ENCODE results near the gene PLA2G4C. TPM values are rescaled to one million over a fixed set of nuclear protein-coding genes. Genes with fewer than 3 reads are reported as not detected.

Gene PLA2G4C
- polyA plus RNA-seq, 2 of the 4 experiments (the other 2 are of a cell fraction), result 1.4 to 2.1 TPM

- no peak for FAIRE-seq
- Histone ChIP-seq H3K9me3 (peaks cover 6% of the 10 kb centered on the region), H3K27ac (no peak overlapping the region), H3K4me3 (no peak overlapping the region), H3K4me2 (no peak overlapping the region), H3K4me1 (no peaks in the 10 kb centered on the region)
- no peak for TF ChIP-seq NR3C1 (IDR thresholded peaks at IDR 0.05)
- no peak for TF ChIP-seq ZC3H11A (IDR thresholded peaks at IDR 0.05)
- no peak for TF ChIP-seq RCOR1 (IDR thresholded peaks at IDR 0.05; ENCODE audit: low read depth, low read length)
- no peak for TF ChIP-seq EHF (CRISPR knock-in tag; IDR thresholded peaks at IDR 0.05)
- no peak for TF ChIP-seq ZNF302 (CRISPR knock-in tag; IDR thresholded peaks at IDR 0.05)
- TF ChIP-seq MAZ (IDR thresholded peaks at IDR 0.05; ENCODE audit: borderline replicate concordance, low read depth, low read length), result no peak
- TF ChIP-seq GATA3 (IDR thresholded peaks at IDR 0.05; ENCODE audit: borderline replicate concordance), result no peak
- TF ChIP-seq NFE2L2 (conservative IDR thresholded peaks at IDR 0.05; ENCODE audit: low read length), result no peak
- DNase-seq (ENCODE audit: low read depth in 1 of 2, low spot score in 1 of 2), result no peak
- 52% methylated on average over 3 of the region's 3 CpGs for WGBS (ENCODE audit: missing lambda C conversion rate)
- no peak for ATAC-seq
- ChIA-PET POLR2A (no interaction called here), CTCF (interaction anchor here (0.7 to 1.0 kb wide), 2 partner anchors 132 to 135 kb away, joined by 3 to 4 read pairs; no protein-coding TSS in a partner anchor)
Observed at GRCh38 chr19:48020686-48021085, 89.9 kb downstream of the PLA2G4C start.

GRCh38 chr19:48010932-48011758 lies 99.5 kb downstream of the PLA2G4C start:
- Histone ChIP-seq H3K27ac (no peak overlapping the region), H3K4me1 (no peaks in the 10 kb centered on the region), H3K4me3 (no peak overlapping the region), H3K9me3 (peaks cover 15% of the 10 kb centered on the region), H3K4me2 (no peak overlapping the region)
- DNase-seq (ENCODE audit: low read depth in 1 of 2, low spot score in 1 of 2), result no peak
- ChIA-PET CTCF (no interaction called here), POLR2A (no interaction called here)
- peak; percentile 78 for FAIRE-seq
- TF ChIP-seq NR3C1 (IDR thresholded peaks at IDR 0.05) (no peak), ELK1 (IDR thresholded peaks at IDR 0.05; ENCODE audit: low read depth, low read length) (no peak), GATA3 (IDR thresholded peaks at IDR 0.05; ENCODE audit: borderline replicate concordance) (no peak), RFX5 (IDR thresholded peaks at IDR 0.05) (no peak), HES2 (IDR thresholded peaks at IDR 0.05) (no peak), CHD2 (IDR thresholded peaks at IDR 0.05; ENCODE audit: low read length, partially characterized antibody) (no peak), ESRRA (IDR thresholded peaks at IDR 0.05; ENCODE audit: borderline replicate concordance, low read length) (no peak), BHLHE40 (IDR thresholded peaks at IDR 0.05; ENCODE audit: low read depth, low read length) (no peak), EP300 (IDR thresholded peaks at IDR 0.05) (no peak), TFCP2L1 (CRISPR knock-in tag; IDR thresholded peaks at IDR 0.05) (no peak), SREBF2 (IDR thresholded peaks at IDR 0.05) (no peak), HDAC2 (IDR thresholded peaks at IDR 0.05) (no peak), SMC3 (IDR thresholded peaks at IDR 0.05) (no peak), HOXA7 (CRISPR knock-in tag; IDR thresholded peaks at IDR 0.05) (no peak)
- TF ChIP-seq, protein P1, sequence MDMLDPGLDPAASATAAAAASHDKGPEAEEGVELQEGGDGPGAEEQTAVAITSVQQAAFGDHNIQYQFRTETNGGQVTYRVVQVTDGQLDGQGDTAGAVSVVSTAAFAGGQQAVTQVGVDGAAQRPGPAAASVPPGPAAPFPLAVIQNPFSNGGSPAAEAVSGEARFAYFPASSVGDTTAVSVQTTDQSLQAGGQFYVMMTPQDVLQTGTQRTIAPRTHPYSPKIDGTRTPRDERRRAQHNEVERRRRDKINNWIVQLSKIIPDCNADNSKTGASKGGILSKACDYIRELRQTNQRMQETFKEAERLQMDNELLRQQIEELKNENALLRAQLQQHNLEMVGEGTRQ (IDR thresholded peaks at IDR 0.05), result no peak
- TF ChIP-seq, protein P2, sequence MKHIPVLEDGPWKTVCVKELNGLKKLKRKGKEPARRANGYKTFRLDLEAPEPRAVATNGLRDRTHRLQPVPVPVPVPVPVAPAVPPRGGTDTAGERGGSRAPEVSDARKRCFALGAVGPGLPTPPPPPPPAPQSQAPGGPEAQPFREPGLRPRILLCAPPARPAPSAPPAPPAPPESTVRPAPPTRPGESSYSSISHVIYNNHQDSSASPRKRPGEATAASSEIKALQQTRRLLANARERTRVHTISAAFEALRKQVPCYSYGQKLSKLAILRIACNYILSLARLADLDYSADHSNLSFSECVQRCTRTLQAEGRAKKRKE (CRISPR knock-in tag; IDR thresholded peaks at IDR 0.05; ENCODE audit: low read depth), result no peak
- TF ChIP-seq, protein P3, sequence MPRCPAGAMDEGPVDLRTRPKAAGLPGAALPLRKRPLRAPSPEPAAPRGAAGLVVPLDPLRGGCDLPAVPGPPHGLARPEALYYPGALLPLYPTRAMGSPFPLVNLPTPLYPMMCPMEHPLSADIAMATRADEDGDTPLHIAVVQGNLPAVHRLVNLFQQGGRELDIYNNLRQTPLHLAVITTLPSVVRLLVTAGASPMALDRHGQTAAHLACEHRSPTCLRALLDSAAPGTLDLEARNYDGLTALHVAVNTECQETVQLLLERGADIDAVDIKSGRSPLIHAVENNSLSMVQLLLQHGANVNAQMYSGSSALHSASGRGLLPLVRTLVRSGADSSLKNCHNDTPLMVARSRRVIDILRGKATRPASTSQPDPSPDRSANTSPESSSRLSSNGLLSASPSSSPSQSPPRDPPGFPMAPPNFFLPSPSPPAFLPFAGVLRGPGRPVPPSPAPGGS (IDR thresholded peaks at IDR 0.05), result no peak
- ATAC-seq, result no peak
- 50% methylated on average over 11 of the region's 11 CpGs for WGBS (ENCODE audit: missing lambda C conversion rate)

Data from A549 (cell line).